GM11168 (cell line): Measurements from ENCODE around the gene GIN1.

Source experiments
- in situ Hi-C: fragments of 300-500 bp; cut with MboI; formaldehyde crosslinking; loops from one replicate; pipeline ENCODE4 v1.12.0; 2022; ENCODE audit warnings: low sequenced_read_pairs; ENCODE audit not compliant: unreplicated experiment

GIN1 gene

GRCh38 chr5:103119765-103120606 lies at the start of gene GIN1, which contains the start of gene PPIP5K2:
GIN1 (minus strand) TSS chr5:103120138; CDS start chr5:103108707, 11,431 bp downstream.
PPIP5K2 (plus strand) TSS chr5:103120301; CDS start chr5:103129590, 9,289 bp downstream.
- in situ Hi-C loops: no loop called here

- in situ Hi-C loops: no loop called here
These were observed 46.8 kb upstream of the GIN1 start for GRCh38 chr5:103166706-103167105.

- in situ Hi-C loops: no loop called here
These were observed 31.2 kb upstream of the GIN1 start for GRCh38 chr5:103151156-103151555.

- in situ Hi-C loops: loop anchor here (25.0 kb wide), 1 partner anchor 361 kb away; no protein-coding TSS in a partner anchor
These were observed 28.3 kb upstream of the GIN1 start for GRCh38 chr5:103148213-103148612.

- in situ Hi-C loops: loop anchor here (25.0 kb wide), 1 partner anchor 358 kb away; no protein-coding TSS in a partner anchor
These were observed 25.3 kb upstream of the GIN1 start for GRCh38 chr5:103145196-103145595.

- in situ Hi-C loops: loop anchor here (25.0 kb wide), 1 partner anchor 355 kb away; no protein-coding TSS in a partner anchor
These were observed 22.2 kb upstream of the GIN1 start for GRCh38 chr5:103142132-103142531.

GRCh38 chr5:103139264-103139865 lies 19.4 kb upstream of the GIN1 start:
- in situ Hi-C loops: loop anchor here (25.0 kb wide), 1 partner anchor 352 kb away; no protein-coding TSS in a partner anchor

GRCh38 chr5:103138202-103138690 lies 18.3 kb upstream of the GIN1 start:
- in situ Hi-C loops: loop anchor here (25.0 kb wide), 1 partner anchor 351 kb away; no protein-coding TSS in a partner anchor

GRCh38 chr5:103135461-103135860 lies 15.5 kb upstream of the GIN1 start:
- in situ Hi-C loops: loop anchor here (25.0 kb wide), 1 partner anchor 348 kb away; no protein-coding TSS in a partner anchor

- in situ Hi-C loops: loop anchor here (25.0 kb wide), 1 partner anchor 346 kb away; no protein-coding TSS in a partner anchor
These were observed 13.3 kb upstream of the GIN1 start for GRCh38 chr5:103133231-103133630.

- in situ Hi-C loops: loop anchor here (25.0 kb wide), 1 partner anchor 345 kb away; no protein-coding TSS in a partner anchor
These were observed 12.7 kb upstream of the GIN1 start for GRCh38 chr5:103132684-103133083.

GRCh38 chr5:103128202-103128601 lies 8.3 kb upstream of the GIN1 start:
- in situ Hi-C loops: loop anchor here (25.0 kb wide), 1 partner anchor 341 kb away; no protein-coding TSS in a partner anchor

GRCh38 chr5:103127292-103127817 lies 7.4 kb upstream of the GIN1 start:
- in situ Hi-C loops: loop anchor here (25.0 kb wide), 1 partner anchor 340 kb away; no protein-coding TSS in a partner anchor

- in situ Hi-C loops: loop anchor here (25.0 kb wide), 1 partner anchor 339 kb away; no protein-coding TSS in a partner anchor
These were observed 6.6 kb upstream of the GIN1 start for GRCh38 chr5:103126557-103126956.

- in situ Hi-C loops: no loop called here
These were observed 2.3 kb upstream of the GIN1 start for GRCh38 chr5:103122242-103122641.

GRCh38 chr5:103120607-103121200 lies 766 bp upstream of the GIN1 start:
- in situ Hi-C loops: no loop called here

GRCh38 chr5:103119070-103119764 lies 721 bp downstream of the GIN1 start:
- in situ Hi-C loops: no loop called here

GRCh38 chr5:103117471-103117991 lies 2.4 kb downstream of the GIN1 start:
- in situ Hi-C loops: no loop called here

- in situ Hi-C loops: no loop called here
These were observed 5.5 kb downstream of the GIN1 start for GRCh38 chr5:103114440-103114839.
